GM21825 (cell line): ENCODE data around the gene PHF24.
"Not testable (repeated sequence)": the region's sequence is repeated elsewhere in the genome, so short reads cannot be mapped to it uniquely, and the experiment has no call there.

Experiments used
- ATAC-seq: cut with Tn5 transposase; IDR thresholded peaks from one replicate; pipeline ENCODE4 v1.9.1; 2021; ENCODE audit warnings: mild to moderate bottlenecking, moderate library complexity; ENCODE audit not compliant: unreplicated experiment

Gene PHF24

GRCh38 chr9:34996181-34996904 is 38.3 kb downstream of the PHF24 start:
- ATAC-seq: no peak

GRCh38 chr9:34996905-34997279 is 38.8 kb downstream of the PHF24 start:
- ATAC-seq: no peak

- ATAC-seq: no peak
Measured at GRCh38 chr9:34997379-34997781, 39.3 kb downstream of the PHF24 start.

GRCh38 chr9:34998266-34998665 is 40.2 kb downstream of the PHF24 start:
- no peak for ATAC-seq

DNA sequence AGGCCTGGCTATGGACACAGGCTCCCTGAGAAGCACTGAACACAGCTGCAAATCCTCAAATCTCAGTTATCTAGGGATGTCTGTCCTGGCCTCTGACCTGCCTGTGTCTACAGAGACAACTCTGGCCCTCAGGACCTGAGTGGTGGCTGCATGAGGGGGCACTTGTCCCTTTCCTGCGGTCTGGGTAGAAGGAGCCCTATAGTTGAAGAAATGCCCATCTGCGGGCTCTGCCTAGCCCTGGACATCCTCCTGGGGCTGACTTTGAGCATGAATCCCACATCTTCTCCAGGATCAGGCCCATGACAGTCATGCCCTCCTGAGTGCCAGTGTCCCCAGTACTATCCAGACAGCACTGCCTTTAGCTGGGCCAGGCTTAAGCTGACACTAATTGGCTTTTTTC is 41.5 kb downstream of the PHF24 start:
- no peak for ATAC-seq

DNA sequence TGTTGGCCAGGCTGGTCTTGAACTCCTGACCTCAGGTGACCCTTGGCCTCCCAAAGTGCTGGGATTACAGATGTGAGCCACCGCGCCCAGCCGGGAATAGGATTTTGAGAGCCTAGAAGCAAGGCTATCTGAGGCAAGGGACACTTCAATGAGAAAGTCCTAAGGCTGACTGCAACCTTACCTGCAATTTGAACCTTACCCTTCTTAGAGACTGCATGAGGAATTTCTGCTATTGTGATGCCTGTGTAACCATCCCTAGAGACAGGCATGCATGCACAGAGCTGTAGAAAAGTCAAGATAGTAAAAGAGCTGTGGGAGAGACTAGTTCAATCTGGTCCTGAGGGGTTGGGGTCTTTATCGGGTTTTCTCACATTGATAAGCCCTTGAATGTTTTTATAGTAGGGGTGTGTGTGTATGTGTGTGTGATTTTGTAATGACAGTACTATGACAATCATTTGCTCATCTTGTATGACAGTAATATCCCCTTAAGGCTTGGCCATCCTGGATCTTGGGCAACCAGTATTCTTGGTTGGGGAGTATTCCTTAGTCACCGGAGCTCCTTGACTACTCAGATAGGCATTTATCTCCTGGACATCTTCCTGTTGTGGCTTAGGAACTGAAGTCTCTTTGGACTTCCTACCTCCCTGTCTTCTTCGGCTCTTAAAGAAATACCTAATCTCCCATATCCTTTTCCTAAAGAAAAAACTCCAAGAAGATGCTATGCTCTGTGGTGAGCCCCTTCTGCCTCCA is 42.6 kb downstream of the PHF24 start:
- no peak for ATAC-seq

GRCh38 chr9:35001285-35001677 is 43.2 kb downstream of the PHF24 start:
- no peak for ATAC-seq

GRCh38 chr9:35001803-35002502 is 43.9 kb downstream of the PHF24 start:
- ATAC-seq: peak; percentile 68

- ATAC-seq: no peak
Measured at GRCh38 chr9:35002623-35003022, 44.5 kb downstream of the PHF24 start.

- not testable (repeated sequence) for ATAC-seq
Measured at GRCh38 chr9:35004299-35004698, 46.2 kb downstream of the PHF24 start.

- no peak for ATAC-seq
Measured at GRCh38 chr9:35010351-35010958, 52.4 kb downstream of the PHF24 start.

- no peak for ATAC-seq
Measured at GRCh38 chr9:35014517-35014916, 56.4 kb downstream of the PHF24 start.

DNA sequence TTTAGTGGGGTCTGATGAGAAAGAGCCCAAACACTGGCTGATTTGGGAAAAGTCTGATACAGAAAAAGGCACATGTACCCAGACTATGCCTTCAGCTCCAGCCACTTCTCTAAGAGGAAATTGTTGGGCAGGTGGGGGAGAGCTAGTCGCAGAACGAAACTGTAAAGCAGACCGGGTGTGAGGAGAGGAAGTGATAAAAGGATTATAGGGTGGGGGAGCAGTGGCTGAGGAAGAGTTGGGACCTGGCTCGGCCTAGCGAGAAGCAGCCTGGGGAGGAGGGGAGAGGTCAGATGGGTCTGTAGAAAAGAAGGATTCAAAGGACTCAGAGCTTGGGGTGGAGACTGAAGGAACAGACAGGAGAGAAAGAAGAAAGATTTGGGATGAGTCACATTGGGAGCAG is 65.4 kb downstream of the PHF24 start:
- not testable (repeated sequence) for ATAC-seq

DNA sequence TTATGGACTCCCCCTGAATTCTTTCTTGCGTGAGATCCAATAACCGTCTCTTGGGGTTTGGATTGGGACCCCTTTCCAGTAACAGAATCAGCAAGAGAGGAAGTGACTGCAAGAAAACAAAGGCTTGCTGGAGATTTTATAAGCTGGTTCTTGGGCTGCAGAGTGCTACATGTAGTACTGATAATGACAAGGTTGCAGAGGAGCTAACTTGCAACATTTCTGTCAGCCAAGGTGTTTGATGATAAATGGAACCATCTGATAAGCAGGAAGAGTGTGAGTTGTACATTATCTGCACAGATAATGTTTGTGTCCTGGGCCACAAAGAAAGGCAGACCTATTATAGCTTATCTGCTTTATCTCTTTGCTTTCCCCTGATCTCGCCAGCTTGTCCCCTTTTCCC is 68.6 kb downstream of the PHF24 start:
- no peak for ATAC-seq

GRCh38 chr9:35027374-35027773 is 69.3 kb downstream of the PHF24 start:
- ATAC-seq: no peak

DNA sequence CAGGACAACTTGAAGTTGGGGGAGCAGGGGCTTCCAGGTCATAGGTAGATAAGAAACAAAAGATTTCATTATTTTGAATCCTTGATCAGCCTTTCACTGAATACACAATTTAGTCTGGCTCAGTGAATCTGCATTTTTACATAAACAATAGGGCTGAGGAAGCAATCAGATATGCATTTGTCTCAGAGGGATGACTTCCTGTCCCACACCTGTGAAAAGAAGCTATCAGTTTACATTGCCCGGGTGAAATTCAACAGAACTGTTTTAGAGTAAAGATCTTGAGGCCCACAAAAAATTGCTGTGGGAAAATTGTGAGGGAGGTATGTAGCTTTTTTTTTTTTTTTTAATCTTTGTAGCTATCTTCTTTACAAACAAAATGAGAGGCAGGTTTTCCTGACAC is 69.8 kb downstream of the PHF24 start:
- no peak for ATAC-seq

DNA sequence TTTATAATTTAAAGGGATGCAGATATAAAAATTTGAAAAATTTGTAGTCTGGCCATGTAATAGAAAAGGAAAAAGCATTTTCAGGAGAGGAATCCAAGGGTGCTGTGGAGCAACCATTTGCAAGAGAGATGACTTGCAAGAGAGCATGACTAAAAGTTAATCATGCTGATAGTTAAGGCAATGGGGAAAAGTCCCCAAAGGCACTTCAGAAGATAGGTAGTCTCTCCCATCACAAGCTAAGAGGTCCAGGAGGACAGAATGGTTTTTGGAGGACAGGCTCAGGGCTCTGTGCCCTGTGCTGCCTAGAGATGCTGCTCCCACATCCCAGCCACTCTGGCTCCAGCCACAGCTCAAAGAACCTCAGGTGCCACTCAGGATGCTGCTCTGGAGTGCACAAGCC is 70.3 kb downstream of the PHF24 start:
- ATAC-seq: no peak

- ATAC-seq: no peak
Measured at GRCh38 chr9:35029241-35029640, 71.2 kb downstream of the PHF24 start.

- ATAC-seq: no peak
Measured at GRCh38 chr9:35029852-35030251, 71.8 kb downstream of the PHF24 start.
